Spleen (tissue), 7 donors: ENCODE data around the gene BAHD1.

ENCODE experiments used
- POLR2A ChIP-seq, 3 donors: fragments of 450-650 bp; IDR thresholded peaks; one replicate each; pipeline ENCODE4 v1.5.1; 2017; ENCODE audit warnings: antibody characterized with exemption in 3 of 3, mild to moderate bottlenecking in 1 of 3
- POLR2AphosphoS5 ChIP-seq, 3 donors: sonication (generic); formaldehyde crosslinking; IDR thresholded peaks; one replicate each; pipeline ENCODE4 v1.5.1; 2017; ENCODE audit warnings: antibody characterized with exemption in 3 of 3
- TF ChIP-seq, protein P1 (sequence below), 11 experiments: fragments of 200-600 bp in 7 of 11; fragments of 450-650 bp in 4 of 11; sonication (generic) in 4 of 11; IDR thresholded peaks in 8 of 11; conservative IDR thresholded peaks in 3 of 11; 1 replicate in 7 of 11; 2 replicates in 4 of 11; pipeline versions ENCODE4 v1.4.0 to v1.8.0; 2016 to 2021; ENCODE audit warnings: antibody characterized with exemption in 11 of 11, inconsistent platforms in 4 of 11, mild to moderate bottlenecking in 1 of 11
- donor health status: DM: no; HTN: no; CAD: no; lungs with moderate emphysema.
- donor health status: DM: no; HTN: no; CAD: no.
- donor health status: DM: no; HTN: no; CAD: no.

DNA sequence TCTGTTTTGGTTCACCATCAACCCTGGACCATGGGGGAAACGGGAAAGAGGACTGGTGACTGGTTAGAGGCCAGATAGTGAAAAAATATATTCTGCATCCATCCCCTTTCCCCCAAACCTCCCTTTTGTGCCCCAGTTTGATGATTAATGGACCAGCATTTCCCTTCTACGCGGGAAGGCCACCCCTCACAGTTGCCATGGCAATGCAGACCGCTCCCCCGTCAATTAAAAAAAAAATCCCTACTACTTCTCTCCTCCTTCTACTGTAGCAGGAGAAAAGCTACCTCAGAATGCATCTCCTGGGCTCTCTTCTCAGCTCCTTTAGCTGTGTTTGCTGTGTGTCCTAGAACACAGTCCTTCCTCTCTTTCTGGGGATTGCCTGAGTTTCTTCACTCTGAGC lies 4.0 kb downstream of the BAHD1 start:
- TF ChIP-seq, protein P1, sequence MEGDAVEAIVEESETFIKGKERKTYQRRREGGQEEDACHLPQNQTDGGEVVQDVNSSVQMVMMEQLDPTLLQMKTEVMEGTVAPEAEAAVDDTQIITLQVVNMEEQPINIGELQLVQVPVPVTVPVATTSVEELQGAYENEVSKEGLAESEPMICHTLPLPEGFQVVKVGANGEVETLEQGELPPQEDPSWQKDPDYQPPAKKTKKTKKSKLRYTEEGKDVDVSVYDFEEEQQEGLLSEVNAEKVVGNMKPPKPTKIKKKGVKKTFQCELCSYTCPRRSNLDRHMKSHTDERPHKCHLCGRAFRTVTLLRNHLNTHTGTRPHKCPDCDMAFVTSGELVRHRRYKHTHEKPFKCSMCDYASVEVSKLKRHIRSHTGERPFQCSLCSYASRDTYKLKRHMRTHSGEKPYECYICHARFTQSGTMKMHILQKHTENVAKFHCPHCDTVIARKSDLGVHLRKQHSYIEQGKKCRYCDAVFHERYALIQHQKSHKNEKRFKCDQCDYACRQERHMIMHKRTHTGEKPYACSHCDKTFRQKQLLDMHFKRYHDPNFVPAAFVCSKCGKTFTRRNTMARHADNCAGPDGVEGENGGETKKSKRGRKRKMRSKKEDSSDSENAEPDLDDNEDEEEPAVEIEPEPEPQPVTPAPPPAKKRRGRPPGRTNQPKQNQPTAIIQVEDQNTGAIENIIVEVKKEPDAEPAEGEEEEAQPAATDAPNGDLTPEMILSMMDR (IDR thresholded peaks at IDR 0.05 in 8 of 11, conservative IDR thresholded peaks at IDR 0.05 in 3 of 11) = no peak
- TF ChIP-seq POLR2AphosphoS5 (IDR thresholded peaks at IDR 0.05) = no peak
- no peak for TF ChIP-seq POLR2A (IDR thresholded peaks at IDR 0.05)
